ENCODE results near the gene BTRC.

DNA sequence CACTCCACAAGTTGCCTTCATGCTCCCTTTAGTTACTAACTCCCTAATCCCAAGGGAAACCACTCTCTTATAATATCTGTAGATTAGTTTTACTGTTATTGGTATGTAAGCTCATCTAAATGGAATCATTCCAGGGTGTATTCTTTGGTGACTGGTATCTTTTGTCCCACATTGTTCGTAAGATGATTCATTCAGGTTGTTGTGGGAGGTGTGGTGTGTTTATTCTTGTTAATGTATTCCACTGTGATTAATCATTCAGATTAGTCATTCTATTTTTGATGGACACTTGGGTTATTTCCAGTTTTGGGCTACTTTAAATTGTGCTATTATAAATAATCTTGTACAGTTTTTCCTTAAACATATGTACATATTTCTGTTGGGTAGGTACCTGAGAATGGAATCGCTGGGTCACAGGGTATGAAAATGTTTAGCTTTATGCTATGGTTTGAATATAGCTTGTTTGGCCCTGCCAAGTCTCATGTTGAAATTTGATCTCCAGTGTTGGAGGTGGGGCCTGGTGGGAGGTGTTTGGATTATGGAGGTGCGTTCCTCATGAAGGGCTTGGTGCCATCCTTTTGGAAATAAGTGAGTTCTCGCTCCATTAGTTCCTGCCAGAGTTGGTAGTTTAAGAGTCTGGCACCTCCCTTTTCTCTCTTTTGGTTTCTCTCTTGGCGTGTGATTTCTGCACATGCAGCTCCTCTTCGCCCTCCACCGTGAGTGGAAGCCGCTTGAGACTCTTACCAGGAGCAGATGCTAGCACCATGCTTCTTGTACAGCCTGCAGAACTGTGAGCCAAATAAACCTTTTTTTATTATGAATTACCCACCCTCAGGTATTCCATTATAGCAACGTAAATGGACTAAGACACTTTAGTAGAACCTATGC, 13.8 kb downstream of the BTRC start:
- TF ChIP-seq, protein P1, sequence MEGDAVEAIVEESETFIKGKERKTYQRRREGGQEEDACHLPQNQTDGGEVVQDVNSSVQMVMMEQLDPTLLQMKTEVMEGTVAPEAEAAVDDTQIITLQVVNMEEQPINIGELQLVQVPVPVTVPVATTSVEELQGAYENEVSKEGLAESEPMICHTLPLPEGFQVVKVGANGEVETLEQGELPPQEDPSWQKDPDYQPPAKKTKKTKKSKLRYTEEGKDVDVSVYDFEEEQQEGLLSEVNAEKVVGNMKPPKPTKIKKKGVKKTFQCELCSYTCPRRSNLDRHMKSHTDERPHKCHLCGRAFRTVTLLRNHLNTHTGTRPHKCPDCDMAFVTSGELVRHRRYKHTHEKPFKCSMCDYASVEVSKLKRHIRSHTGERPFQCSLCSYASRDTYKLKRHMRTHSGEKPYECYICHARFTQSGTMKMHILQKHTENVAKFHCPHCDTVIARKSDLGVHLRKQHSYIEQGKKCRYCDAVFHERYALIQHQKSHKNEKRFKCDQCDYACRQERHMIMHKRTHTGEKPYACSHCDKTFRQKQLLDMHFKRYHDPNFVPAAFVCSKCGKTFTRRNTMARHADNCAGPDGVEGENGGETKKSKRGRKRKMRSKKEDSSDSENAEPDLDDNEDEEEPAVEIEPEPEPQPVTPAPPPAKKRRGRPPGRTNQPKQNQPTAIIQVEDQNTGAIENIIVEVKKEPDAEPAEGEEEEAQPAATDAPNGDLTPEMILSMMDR (IDR thresholded peaks at IDR 0.05): no peak
- no peak for TF ChIP-seq ZFX (IDR thresholded peaks at IDR 0.05; ENCODE audit: borderline replicate concordance)
